GM04503 (cell line): Measurements from ENCODE around the gene DIP2C.
"Not testable (repeated sequence)": the region's sequence is repeated elsewhere in the genome, so short reads cannot be mapped to it uniquely, and the experiment has no call there.

Source experiments
- DNase-seq: peaks from one replicate; pipeline ENCODE4 v3.0.0-alpha.2; 2012; ENCODE audit warnings: low read depth

DIP2C gene

DNA sequence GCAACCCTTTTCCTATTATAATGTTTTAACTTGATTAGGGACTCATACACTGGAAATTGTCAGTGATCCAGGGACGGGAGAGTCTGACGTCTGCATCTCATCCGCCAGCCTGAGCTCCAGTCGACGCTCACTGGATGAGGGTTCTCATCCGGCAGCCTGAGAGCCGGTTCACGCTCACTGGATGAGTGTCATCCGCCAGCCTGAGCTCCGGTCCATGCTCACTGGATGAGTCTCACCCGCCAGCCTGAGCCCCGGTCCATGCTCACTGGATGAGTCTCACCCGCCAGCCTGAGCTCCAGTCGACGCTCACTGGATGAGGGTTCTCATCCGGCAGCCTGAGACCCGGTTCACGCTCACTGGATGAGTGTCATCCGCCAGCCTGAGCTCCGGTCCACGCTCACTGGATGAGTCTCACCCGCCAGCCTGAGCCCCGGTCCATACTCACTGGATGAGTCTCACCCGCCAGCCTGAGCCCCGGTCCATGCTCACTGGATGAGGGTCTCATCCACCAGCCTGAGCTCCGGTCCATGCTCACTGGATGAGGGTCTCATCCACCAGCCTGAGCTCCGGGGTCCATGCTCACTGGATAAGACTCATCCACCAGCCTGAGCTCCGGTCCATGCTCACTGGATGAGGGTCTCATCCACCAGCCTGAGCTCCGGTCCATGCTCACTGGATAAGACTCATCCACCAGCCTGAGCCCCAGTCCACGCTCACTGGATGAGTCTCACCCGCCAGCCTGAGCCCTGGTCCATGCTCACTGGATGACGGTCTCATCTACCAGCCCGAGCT is 209.6 kb downstream of the DIP2C start:
- not testable (repeated sequence) for DNase-seq

DNA sequence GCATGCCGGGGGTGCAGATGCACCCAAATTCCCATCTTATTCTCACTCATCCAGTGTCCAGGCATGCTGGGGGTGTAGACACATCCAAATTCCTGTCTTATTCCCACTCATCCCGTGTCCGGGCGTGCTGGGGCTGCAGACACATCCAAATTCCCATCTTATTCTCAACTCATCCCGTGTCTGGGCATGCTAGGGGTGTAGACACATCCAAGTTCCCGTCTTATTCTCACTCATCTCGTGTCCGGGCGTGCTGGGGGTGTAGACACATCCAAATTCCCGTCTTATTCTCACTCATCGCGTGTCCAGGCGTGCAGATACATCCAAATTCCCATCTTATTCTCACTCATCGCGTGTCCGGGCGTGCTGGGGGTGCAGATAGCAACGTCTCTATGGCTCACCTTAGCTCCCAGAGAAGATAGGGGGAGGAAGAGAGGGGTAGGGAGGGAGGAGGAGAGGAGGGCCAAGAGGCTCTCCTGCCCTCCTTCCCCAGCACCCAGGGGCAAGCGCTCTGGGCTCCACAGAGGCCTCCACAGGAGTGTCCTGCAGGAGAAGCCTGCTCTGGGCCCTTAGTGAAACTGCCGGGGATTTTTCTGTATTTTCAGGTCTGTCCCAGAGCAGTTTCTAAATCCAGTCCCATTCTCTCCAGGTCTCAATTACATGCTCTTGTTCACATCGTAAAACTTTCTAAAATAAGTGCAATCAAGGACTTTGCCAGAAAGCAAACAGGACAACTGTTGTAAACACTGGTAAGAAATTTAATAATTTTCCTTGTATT is 210.8 kb downstream of the DIP2C start:
- DNase-seq = no peak

DNA sequence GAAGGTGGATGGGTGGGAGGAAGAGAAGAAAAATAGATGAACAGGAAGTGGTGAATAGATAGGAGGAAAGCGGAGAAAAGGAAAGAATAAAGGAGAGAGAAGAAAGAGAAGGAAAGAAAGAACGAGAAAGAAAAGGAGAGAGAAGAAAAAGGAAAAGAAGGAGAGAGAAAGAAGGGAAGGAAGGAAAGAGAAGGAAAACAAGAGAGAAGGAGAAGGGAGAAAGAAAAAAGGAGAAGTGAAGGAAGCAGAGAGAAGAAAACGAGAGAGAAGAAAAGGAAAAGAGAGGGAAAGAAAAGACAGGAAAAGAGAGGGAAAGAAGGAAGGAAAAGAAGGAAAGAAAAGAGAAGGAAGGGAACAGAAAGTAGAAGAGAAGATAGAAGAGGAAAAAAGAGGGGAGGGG is 211.8 kb downstream of the DIP2C start:
- DNase-seq = no peak

DNA sequence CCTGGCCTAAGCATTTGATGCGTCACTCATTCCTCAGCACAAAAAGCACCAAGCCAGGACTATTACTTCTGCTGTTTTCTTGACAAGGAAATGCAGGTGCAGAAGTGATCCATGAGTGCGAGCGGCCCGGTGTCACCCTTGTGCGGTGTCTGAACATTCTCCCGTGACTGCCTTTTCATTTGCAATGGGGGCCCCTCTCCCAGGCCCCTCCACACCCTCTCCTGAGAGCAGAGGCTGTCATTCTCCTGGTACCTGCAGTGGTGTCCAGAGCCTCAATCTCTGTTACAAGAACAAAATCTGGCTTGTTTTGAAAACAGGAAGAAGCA is 213.1 kb downstream of the DIP2C start:
- DNase-seq = no peak

DNA sequence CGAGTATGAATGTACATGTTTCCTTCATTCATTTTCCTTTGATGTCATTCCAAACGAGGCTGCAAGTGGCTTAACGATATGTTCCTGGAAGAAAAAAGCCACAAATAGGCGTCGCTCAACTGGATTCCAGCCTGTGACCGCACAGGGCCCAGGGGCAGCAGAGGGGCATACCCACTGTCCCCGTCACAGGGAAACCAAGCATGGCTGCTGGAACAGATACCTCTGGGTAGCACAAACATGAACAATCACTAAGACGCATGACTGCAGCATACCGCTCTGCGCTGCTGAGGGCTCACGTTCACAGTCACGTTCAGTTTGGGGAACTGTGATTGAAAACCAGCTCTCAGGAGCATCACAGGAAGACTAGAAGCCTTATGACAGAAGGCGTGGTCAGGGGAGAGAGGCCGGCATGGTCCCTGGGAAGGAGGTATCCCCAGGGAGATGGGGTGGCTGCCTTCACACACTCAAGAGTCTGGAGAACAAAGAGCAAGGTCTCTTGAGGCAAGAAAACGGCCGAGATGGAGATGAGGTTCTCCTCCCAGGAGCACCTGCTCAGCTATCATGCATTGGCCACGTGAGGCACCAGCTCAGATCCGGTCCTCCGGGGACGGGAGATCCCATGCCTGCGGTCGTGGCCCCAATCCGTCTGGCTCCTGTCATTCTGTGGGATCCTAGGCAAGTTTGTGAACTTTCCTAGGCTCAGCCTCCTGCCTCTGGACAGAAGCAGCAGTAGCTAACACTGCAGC is 213.6 kb downstream of the DIP2C start:
- DNase-seq = no peak

DNA sequence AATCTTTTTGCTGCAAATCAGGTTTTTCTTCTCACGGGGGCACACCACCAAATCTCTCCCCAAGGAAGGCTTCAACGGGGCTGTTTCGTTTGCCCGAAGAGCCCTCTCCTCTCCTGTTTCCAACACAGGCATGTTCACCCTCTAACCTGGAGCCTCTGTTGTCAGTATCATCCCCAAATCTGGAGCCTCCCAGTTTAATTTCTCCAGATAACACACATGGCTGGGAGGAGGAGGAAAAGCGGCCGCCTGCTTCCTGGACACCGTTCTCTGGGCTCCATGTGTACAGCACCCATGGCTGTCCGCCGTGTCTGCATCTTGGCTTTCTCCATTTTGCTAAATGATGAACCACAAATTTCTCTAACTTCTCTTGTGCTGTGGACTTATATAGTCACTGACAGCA is 214.5 kb downstream of the DIP2C start:
- no peak for DNase-seq

DNA sequence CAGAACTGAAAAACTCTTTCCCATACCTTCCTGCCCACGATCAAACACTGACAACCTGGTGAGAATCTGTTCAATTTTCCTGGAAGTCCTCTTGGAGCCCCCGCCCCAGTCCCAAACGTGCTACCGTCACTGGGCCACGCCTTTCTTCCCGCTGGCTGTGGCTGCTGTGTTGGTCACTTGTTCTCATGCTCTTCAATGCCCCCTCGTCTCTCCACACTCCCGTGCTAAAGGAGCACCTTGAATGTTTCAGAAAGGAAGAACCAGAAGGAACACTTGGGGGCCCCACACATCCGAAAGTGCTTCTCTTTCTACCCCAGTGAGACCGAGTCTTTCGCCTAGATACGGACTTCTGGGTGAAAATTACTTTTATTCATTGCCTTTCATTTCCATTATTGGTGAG is 215.1 kb downstream of the DIP2C start:
- DNase-seq = no peak

DNA sequence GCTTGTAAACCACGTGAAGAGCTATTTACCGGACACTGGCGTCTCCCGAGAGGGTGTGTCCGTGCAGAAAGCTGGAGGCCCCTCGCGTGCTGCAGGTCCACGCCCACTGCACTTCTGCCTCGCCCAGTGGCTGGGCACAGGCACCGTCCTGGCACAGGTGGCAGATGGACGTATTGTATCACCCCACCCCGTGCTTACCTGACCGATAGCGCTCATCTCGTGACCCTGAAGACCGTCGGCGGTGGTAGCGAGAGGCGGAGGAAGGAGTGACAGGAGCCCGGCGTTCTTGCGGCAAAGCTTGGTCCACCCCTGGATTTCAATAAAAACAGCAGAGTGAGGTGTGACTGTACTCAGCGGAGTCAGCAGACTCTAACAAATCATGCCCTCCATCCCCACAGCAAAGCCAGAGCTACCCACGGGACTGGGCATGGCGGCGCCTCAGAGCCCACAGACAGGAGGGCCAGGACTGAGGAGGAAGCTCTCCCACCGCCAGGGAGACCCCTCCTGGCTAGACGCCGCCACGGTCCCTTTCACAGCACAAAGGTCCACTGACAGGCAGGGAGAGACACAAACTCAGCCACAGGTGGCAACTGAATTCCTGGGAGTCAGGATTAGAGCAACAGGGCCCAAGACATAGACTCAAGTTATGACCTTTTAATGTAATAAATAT is 217.1 kb downstream of the DIP2C start:
- DNase-seq = no peak

DNA sequence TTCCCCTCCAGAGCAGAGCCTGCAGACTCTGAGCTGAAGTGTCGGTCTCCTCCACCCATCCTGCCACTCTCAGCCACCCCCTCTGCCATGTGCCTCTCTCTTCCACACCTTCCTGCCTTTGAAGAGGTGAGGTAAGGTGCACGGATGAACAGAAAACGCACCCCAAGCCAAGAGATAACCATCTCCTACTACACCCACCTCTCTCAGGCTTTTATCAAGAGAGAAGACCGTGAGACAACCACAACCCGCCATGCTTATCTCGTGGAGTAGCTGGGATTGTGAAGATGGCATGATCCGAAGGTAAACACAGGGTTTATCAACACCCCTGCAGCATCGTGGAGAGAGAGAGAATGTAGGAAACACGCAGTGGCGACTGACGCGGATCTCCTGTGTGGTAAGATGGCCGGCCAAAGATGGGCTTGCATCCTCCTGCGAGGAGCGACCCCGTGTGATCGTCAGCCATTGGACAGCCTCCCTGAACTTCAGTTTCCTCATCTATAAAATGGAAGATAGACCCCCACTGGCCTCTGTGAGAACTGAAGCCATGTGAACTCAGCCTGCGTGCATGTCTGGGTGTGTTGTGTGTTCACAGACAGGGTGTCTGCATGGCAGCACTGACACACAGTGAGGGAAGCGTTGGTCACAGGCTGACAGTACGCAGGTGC is 219.0 kb downstream of the DIP2C start:
- no peak for DNase-seq

DNA sequence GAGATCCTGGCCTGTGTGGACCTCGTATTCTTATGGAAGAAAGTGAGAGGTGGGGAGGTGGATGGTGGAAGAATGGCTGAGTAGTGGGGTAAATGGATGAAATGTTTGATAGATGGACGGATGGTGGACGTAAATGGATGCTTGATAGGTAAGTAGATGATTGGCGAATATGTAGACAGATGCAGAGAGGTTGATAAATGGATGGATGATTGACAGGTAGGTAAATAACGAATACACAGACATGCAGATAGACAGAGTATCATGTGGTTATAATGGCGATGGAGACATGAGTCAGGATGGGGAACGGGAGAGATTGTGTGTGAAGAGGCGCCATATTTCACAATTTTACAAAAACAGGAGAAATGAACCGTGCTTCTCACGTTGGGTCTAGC is 219.5 kb downstream of the DIP2C start:
- DNase-seq = no peak

DNA sequence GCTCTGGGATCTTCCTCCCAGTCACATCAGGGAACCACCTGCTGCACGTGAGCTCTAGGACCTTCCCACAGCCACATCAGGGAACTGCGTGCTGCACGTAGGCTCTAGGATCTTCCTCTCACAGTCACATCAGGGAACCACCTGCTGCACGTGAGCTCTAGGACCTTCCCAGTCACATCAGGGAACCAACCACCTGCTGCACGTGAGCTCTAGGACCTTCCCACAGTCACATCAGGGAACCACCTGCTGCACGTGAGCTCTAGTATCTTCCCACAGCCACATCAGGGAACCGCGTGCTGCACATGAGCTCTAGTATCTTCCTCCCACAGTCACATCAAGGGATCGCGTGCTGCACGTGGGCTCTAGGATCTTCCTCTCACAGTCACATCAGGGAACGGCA is 229.7 kb downstream of the DIP2C start:
- DNase-seq = no peak

DNA sequence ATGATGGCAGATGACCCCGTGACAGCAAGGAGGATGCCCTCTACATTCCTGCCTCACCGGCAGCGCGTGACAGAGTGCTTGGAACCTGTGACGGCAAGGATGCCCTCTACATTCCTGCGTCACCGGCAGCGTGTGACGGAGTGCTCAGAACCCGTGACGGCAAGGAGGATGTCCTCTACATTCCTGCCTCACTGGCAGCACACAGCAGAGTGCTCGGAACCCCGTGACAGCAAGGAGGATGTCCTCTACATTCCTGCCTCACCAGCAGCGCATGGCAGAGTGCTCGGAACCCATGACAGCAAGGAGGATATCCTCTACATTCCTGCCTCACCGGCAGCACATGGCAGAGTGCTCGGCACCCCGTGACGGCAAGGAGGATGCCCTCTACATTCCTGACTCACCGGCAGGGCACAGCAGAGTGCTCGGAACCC is 231.0 kb downstream of the DIP2C start:
- DNase-seq = no peak

DNA sequence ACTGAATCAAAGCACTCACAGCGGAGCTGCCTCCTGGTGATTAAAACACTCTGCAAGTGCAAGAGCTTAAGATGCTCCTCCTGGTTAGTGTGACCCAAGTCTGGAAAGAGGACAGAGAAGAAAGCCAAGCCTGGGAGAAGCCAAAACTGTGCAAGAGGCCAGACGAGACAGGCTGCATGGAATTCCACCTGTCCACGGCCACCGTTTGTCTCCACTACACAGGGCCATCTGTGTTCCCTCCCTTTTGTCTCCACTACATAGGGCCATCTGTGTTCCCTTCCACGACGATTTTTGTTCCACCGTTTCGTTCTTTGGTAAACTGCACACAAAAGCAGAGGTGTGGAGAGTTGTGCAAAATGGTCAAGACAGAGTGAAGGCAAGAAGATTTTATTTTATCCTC is 233.0 kb downstream of the DIP2C start:
- DNase-seq = no peak

DNA sequence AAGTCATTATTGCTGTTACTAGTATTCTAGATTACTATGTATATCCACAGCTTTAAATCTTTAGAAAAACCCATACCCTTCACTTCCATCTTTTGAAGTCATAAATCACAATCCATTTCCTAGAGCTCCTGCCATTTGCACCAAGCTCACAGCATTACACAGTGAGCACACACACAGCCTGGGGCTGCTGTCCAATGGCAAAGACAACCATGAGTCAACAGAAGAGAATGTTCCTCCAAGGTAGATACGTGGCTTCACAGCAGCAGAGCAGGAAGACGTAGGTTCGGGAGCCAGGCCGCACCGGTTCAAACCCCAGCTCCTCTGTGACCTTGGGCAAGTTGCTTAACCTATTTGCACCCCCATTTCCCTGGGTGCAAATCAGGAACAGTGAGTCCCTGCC is 234.6 kb downstream of the DIP2C start:
- peak; percentile 58 for DNase-seq

DNA sequence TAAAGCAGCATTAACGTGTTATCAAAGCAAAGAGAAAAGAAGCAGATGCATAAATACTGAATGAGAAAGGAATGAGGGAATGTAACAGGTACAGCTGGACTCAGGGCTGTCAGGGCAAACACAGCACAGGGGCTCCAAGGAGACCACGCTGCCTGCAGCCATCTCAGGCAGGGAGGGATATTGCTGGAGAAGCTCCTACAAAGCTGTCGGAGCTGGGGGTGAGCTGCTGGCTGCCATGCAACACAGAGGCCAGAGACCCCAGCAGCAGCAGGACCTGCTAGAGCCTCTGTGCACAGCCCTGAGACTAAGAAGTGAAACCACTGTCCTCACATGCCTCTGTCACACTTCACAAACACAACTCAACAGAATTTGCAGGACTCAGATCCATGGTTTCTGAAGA is 235.8 kb downstream of the DIP2C start:
- no peak for DNase-seq

DNA sequence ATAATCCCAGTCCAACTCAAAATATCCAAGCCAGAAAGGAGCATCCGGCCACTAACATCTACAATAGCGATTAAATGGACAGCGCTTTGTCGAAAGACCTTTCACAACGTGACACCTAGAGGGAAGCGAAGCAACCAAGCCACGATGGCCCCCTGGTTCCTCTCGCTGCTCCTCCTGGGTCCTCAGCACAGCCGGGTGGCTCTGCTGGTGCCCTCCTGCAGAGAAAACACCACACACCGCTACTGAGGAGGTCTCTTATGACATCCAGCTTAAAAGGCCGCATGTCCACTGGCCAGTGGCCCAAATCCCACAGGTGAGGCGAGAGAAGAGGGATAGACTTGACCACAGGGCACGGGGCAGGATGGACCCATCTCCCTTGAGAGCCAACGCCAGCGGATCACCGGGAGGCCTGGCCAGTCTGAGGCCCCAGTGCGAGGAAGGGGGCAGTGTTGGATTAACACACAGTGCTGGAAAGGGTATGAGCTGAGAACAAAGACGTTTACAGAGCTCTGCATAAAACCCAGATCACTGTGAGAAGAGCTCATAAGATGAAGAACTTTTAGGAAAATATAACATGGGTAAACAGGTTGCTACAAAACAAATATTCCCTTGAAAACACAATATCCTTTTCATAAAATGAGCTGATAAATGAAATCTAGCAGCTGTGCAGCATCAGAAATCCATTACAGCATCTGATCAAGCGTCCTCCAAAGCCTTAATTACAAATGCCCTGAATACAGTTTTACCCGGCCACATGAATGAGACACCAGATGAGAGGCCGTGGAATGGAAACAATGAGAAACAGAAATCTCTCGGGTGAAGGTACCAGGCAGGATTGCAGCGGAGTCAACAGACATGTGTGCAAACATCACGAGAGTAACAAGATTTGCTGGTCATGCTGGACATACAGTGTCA is 236.7 kb downstream of the DIP2C start:
- peak; percentile 11 for DNase-seq

DNA sequence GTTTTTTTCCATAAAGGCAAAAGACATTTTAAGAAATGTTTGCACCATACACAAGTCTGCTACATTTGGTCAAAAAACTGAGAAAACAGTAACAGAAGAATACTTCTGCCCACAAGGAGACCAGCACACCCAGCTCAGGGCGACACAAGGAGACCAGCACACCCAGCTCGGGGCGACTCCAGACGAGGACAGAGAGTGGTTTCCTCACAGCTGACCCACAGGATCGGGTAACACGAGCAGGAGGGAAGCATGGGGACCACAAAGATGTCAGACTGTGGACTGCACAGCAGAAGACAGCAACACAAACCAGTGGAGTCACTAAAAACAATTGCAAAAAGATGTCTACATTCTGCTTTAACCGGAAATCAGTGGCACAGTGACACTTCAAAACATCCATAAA is 237.6 kb downstream of the DIP2C start:
- no peak for DNase-seq

DNA sequence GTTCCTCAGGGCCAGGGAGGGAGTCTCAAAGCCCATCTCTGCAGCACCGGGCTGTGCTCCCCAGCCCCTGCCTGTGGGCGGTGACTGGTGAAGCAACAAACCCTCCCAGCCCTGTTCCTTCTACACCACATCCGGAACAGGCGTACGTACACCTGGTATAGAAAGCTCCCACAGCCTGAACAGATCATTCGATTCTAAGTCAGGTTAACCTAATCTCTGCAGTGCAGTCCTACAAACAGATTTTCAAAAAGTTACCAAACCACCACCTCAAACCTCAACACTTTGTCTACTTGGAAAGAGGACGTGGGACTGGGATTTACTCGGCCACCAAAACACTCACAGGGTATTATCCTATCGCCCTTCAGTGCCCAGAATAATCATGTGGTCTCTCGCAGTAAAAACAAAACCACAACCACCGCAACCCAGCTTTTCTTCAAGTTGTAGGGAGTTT is 238.4 kb downstream of the DIP2C start:
- DNase-seq = no peak

DNA sequence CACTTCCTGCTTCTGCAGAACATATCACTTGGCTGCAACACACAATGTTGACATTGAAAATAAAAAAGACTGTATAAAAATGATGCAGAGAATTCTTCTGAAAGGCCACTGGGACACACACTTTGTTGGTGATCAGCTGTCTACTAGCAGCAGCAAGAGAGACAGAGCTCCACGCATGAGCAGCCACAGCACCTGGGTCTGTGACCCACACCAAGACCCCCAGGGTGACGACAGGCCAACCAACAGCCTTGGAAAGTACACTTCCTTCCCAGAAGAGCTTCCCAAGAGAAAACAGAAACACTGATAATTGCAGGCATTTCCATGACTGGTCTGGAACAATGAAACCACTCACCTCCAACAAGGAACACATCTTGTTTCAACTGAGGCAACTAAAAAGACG is 239.0 kb downstream of the DIP2C start:
- no peak for DNase-seq

DNA sequence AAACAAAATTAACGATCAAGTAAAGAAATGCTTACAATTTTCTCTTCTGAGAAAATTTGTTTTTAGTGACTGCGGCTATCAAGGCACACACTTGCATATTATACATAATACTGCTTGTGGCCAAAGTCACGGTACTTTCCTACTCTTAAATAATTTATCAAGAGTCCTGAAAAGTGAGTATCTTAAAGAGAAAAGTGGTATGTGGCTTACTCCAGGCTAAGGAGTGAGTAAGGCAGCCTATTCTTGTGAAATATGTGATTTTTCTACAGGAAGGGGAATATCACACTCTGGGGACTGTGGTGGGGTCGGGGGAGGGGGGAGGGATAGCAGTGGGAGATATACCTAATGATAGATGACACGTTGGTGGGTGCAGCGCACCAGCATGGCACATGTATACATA is 240.1 kb downstream of the DIP2C start:
- not testable (repeated sequence) for DNase-seq

DNA sequence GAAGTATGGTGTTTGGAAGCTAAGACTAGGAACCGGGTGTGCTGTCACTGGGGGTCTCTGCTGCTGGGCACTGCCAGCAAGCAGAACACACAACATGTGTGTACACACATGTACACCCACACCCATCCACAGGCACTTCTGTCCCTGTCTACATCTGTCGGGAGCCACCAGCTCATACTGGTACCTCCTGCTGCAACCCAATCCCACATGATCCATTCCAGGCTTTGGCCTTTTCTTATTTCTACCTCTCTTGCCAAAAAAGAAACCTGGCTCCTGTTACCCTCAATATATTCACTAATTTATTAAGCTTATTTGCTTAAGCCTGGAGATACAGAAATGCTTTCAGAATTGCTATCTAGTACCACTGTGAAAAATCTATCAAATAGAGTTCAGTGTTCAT is 246.0 kb downstream of the DIP2C start:
- DNase-seq = no peak
